Nucleus accumbens (tissue), 56 donors: ENCODE measurements around the gene CYP1A1.
"Not testable (repeated sequence)": the region's sequence is repeated elsewhere in the genome, so short reads cannot be mapped to it uniquely, and the experiment has no call there.

Experiments
- DNase-seq, 56 donors: peaks; one replicate each; lab custom pipeline; 2025; lab: John Stamatoyannopoulos, UW

The CYP1A1 gene

GRCh38 chr15:74742422-74742821 is 17.1 kb upstream of the CYP1A1 start:
- DNase-seq: no peak

GRCh38 chr15:74738239-74738638 is 12.9 kb upstream of the CYP1A1 start:
- DNase-seq: not testable (repeated sequence)

GRCh38 chr15:74735305-74735704 is 10.0 kb upstream of the CYP1A1 start:
- no peak for DNase-seq

GRCh38 chr15:74733269-74733668 is 7.9 kb upstream of the CYP1A1 start:
- no peak for DNase-seq

DNA sequence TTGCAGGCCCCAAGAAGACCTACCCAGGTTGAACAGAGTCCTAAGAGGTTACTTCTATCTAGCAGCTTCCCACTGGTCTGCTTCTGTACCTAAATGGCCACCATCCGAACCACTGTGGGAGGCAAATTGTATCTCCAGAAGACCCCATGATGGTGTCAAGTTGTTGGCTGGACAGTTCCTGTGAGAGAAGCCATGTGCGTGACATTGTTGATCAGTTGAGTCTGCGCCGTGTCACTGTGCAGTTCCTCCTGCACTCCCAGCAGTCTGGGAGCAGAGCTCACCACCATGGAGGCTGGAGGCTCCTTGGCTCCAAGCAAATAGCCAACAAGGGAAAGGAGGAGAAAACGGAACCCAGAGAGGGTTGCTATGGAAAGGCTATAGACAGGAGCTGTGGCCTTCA is 7.5 kb upstream of the CYP1A1 start:
- no peak for DNase-seq

DNA sequence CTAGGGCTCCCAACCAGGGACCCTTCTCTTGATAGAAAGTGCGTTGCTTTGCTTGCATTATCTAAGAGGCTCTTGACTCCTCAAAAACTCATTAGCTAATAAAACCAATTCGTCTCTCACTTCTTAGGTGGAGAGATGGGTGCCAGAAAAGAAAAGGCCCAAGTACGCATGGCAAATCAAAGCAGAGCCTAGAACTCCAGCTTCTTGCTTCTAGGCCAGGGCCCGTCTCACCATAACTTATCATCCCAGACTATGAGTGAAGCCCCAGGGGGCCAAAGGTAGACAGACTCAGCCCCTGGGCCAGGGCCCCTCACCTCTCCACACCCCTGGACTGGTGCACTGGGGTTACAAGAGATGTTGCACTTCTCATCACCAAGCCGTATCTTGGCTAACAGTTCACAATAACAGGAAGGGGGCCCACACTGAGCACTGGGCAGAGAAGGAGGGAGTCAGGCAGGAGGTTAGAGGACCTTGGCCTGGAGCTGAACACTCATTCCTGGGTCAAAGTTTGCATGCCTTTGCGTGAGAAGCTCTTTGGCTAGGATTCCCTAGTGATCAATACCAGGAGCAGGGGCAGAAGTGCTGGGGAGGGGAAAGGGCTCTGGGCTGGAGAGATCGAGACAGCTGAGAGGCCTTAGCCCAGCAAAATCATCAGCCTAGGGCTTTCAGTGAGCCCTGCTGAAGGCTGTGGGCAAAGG is 5.4 kb upstream of the CYP1A1 start:
- DNase-seq: no peak

GRCh38 chr15:74729372-74729771 is 4.0 kb upstream of the CYP1A1 start:
- not testable (repeated sequence) for DNase-seq

GRCh38 chr15:74728699-74729098 is 3.4 kb upstream of the CYP1A1 start:
- DNase-seq: not testable (repeated sequence)

DNA sequence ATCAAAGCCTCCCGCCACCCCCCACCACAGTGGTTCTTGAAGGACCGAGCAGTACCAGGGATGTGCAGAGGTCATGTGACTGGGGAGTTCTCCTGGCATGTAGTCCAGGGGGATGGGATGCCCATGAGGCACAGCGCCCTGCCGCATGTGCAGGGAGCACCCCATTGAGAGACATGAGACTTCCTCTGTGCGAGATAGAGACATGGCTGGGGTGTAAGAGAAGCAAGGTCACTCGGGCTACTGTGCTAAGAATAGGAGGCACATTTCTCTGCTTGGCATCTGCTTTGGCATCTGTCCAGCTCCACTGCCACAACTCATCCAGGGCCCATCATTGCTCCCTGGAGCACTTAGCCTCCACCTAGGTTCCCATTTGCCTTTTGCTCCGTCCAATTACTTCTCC is 2.4 kb upstream of the CYP1A1 start:
- DNase-seq: no peak

GRCh38 chr15:74726774-74727164 is 1.4 kb upstream of the CYP1A1 start:
- DNase-seq: no peak

DNA sequence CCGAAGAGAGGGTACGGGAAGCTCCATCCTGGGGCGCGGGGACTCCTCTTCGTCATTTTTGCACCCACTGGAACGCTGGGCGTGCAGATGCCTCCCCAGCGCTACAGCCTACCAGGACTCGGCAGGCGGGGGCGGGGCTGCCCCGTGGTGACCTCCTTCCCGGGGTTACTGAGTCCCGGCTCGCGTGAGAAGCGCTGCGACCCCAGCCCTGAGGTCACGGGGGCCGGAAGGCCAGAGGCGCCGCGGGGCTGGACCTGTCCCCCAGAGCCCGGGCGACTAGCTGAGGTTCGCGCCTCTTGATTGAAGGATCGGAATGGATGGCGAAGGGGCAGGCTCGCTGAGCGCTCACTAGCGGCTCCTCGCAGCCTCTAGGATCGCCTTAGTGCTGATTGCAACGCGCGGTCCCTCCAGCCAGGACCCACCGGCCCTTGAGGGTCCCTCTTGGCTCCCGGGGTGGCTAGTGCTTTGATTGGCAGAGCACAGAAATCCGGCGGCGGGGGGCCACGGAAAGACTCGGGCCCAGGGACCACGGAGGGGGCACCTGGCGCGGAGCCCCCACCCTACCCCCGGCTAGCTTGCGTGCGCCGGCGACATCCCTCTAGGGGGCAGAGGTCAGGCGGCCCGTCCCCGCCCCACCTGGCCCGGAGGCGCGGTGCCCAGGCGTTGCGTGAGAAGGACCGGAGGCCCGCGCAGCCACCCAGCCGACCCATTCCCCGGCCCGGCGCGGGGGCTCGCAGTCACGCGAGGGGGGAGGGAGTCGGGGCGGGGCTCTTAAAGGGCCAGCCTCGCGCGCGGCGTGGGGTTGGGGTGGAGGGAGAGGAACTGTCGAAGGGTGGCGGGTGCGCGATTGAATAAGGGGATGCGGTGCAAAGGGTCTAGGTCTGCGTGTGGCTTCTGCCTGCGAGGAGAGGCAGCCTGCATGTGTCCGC is 781 bp upstream of the CYP1A1 start:
- peak in 7 of 56 donors; percentile 5 to 62 (median 14) for DNase-seq

GRCh38 chr15:74724570-74725224 is 631 bp downstream of the CYP1A1 start:
- DNase-seq: no peak

GRCh38 chr15:74723754-74724334 is 1.5 kb downstream of the CYP1A1 start:
- peak in 8 of 56 donors; percentile 3 to 47 (median 16) for DNase-seq

DNA sequence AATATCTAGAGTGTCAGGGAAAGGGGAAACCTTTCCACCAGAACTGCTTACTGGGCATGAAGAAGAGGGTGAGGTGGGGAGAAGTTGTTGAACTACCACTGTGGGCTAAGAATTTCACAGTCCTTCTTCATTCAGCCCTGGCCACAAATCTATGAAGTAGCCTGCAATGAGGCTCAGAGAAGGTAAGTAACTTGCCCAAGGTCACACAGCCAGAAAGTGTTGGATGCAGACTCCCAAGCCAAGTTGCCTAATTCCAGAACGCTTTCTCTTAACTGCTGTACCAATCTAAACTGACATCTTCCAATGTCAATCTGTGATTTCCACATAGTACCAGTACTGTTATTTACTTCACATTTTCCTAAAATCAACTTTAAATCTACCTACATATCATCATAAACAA is 2.1 kb downstream of the CYP1A1 start:
- DNase-seq: no peak

- no peak for DNase-seq
Measured at GRCh38 chr15:74722591-74722990, 2.7 kb downstream of the CYP1A1 start.

DNA sequence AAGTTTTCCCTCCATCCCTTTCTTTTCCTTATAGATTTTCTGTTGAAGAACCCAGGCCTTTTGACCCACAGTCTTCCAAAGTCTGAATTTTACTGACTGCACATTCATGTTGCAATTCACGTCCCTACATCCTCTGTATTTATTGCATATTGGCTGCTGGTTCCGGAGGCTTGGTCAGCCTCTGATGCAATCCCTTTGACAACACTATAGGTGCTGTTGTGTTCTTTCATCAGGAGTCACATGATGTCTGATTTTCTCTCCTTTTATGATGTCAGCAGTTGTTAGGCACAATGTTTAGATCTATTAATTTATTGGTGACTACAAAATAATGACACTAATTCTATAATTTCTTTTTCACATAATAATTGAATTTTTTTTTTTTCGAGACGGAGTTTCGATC is 8.7 kb downstream of the CYP1A1 start:
- no peak for DNase-seq

GRCh38 chr15:74712311-74712710 is 13.0 kb downstream of the CYP1A1 start:
- no peak for DNase-seq

DNA sequence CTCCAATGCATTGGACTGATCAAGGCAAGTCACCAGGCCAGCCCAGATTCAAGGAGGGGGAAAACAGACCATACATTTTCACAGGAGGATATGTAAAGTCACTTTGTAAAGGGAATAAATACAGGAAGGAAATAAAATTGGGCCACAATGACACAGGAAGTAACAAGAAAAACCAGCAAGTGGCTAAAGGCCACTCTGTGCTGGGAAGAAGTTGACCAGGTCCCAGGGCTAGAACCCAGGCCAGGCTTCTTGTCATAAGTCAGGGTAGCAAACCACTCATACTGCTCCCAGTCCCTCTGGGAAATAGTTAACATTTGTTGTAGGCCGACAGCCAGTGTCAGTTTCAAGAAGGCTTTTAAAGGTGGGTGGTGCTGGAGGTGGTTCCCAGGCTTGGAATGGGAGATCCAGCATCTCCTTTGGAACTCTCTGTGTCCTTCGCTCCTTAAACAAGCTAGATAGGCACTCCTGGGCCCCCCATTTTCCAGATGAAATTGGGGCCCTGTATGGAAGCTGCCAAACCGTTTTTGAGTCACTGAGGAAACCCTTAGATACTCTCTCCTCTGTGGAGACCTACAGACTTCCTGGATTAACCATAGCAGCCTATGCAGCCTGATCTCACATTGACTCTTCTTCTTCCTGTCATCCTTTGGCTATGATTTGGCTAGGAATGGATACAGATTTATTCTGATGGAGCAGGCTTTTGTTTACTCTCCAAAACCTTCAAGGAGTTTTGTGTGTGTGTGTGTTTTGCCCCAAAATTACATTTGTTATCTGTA is 14.8 kb downstream of the CYP1A1 start:
- no peak for DNase-seq

- DNase-seq: no peak
Measured at GRCh38 chr15:74709892-74710291, 15.4 kb downstream of the CYP1A1 start.

- no peak for DNase-seq
Measured at GRCh38 chr15:74709011-74709410, 16.3 kb downstream of the CYP1A1 start.
